HuH-7.5 (cell line): ENCODE measurements around the gene GBGT1.
"Not testable (repeated sequence)": the region's sequence is repeated elsewhere in the genome, so short reads cannot be mapped to it uniquely, and the experiment has no call there.

Experiments
- DNase-seq: peaks from one replicate; pipeline ENCODE4 v3.0.0; 2011; ENCODE audit warnings: low spot score

GBGT1 gene

GRCh38 chr9:133163504-133164172 lies at the start of gene GBGT1:
Gene GBGT1, minus strand, starts transcription at chr9:133163914. Its CDS starts 1,502 bp downstream, at chr9:133162412.
- DNase-seq, result no peak

GRCh38 chr9:133210609-133211008 lies 46.9 kb upstream of the GBGT1 start:
- DNase-seq, result no peak

- DNase-seq, result no peak
Measured at GRCh38 chr9:133210202-133210532, 46.5 kb upstream of the GBGT1 start.

- not testable (repeated sequence) for DNase-seq
Measured at GRCh38 chr9:133209327-133210201, 45.9 kb upstream of the GBGT1 start.

GRCh38 chr9:133208880-133209300 lies 45.2 kb upstream of the GBGT1 start, which contains the start of gene OBP2B:
Gene OBP2B, minus strand, starts transcription at chr9:133209250. Its CDS starts 51 bp downstream, at chr9:133209199.
- DNase-seq, result not testable (repeated sequence)

- not testable (repeated sequence) for DNase-seq
Measured at GRCh38 chr9:133208171-133208879, 44.6 kb upstream of the GBGT1 start.

GRCh38 chr9:133207540-133208170 lies 43.9 kb upstream of the GBGT1 start:
- no peak for DNase-seq

- DNase-seq, result no peak
Measured at GRCh38 chr9:133207021-133207531, 43.4 kb upstream of the GBGT1 start.

GRCh38 chr9:133205996-133206931 lies 42.5 kb upstream of the GBGT1 start:
- DNase-seq, result no peak

- not testable (repeated sequence) for DNase-seq
Measured at GRCh38 chr9:133205481-133205887, 41.8 kb upstream of the GBGT1 start.

- no peak for DNase-seq
Measured at GRCh38 chr9:133204993-133205336, 41.3 kb upstream of the GBGT1 start.

GRCh38 chr9:133204335-133204992 lies 40.8 kb upstream of the GBGT1 start:
- DNase-seq, result no peak

- no peak for DNase-seq
Measured at GRCh38 chr9:133203506-133204075, 39.9 kb upstream of the GBGT1 start.

- DNase-seq, result no peak
Measured at GRCh38 chr9:133202688-133203453, 39.2 kb upstream of the GBGT1 start.

- DNase-seq, result no peak
Measured at GRCh38 chr9:133202145-133202513, 38.4 kb upstream of the GBGT1 start.

GRCh38 chr9:133201424-133202144 lies 37.9 kb upstream of the GBGT1 start:
- DNase-seq, result no peak

- DNase-seq, result no peak
Measured at GRCh38 chr9:133200631-133201030, 36.9 kb upstream of the GBGT1 start.

GRCh38 chr9:133199648-133200321 lies 36.1 kb upstream of the GBGT1 start:
- no peak for DNase-seq
